PFSK-1 (cell line): ENCODE measurements around the gene SLC36A2. TPM values are rescaled to one million over a fixed set of nuclear protein-coding genes. Genes with fewer than 3 reads are reported as not detected.

ENCODE experiments used
- FOXP2 ChIP-seq: optimal IDR thresholded peaks from 2 replicates; pipeline ENCODE3; 2011; ENCODE audit warnings: borderline replicate concordance, control low read depth, inconsistent platforms; ENCODE audit not compliant: insufficient read depth; ENCODE audit errors: extremely low read length, extremely low read depth
- POLR2AphosphoS5 ChIP-seq: IDR thresholded peaks from 2 replicates; pipeline ENCODE4 v1.6.1; 2012; ENCODE audit warnings: low read depth, mild to moderate bottlenecking, control low read depth, low read length, moderate library complexity
- SIN3A ChIP-seq: IDR thresholded peaks from 2 replicates; pipeline ENCODE4 v1.6.1; 2012; ENCODE audit warnings: mild to moderate bottlenecking, low read length, moderate library complexity, borderline replicate concordance; ENCODE audit not compliant: insufficient read depth
- TAF1 ChIP-seq: IDR thresholded peaks from 2 replicates; pipeline ENCODE4 v1.6.1; 2012; ENCODE audit warnings: low read length, control low read depth, borderline replicate concordance; ENCODE audit not compliant: insufficient read depth
- polyA plus RNA-seq: library from polyadenylated mRNA; unstranded; fragments of >200 nt; gene quantifications from one replicate; pipeline ENCODE4 v1.2.1, GENCODE V29; 2012; ENCODE audit warnings: low read depth, missing spikeins; ENCODE audit not compliant: insufficient read length
- TF ChIP-seq, protein P1 (sequence below), 2 experiments: IDR thresholded peaks; 2 replicates each; pipeline versions ENCODE4 v1.6.1 to v1.8.0; 2011 to 2012; ENCODE audit warnings: low read depth in 2 of 2, low read length in 2 of 2, control low read depth in 1 of 2, inconsistent platforms in 1 of 2, mild to moderate bottlenecking in 1 of 2, moderate library complexity in 1 of 2; ENCODE audit not compliant: insufficient read depth in 1 of 2

Gene SLC36A2
- not detected for polyA plus RNA-seq

DNA sequence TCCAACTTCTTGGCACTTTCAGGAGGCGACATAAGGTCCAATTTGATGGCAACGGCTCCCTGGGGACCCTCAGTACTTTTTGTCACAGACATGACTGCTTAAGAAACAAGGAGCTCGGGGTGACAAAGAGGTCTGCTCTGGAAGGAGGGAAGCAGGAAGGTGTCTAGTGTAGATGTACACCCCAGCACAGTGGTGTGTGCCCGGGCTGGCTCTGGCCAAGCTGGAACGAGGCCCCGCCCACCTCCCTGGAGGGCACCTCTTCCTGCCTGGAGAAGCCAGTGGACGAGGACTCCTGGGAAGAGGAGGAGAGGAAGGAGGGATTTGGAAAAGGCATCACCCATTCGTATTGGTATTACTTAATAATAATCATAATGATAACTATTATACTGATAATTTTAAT lies at the start of gene SLC36A2:
Gene SLC36A2, minus strand, starts transcription at position 191 of the 400 bp plus-strand sequence. Its CDS starts 99 bp downstream, at position 92.
- TF ChIP-seq, protein P1, sequence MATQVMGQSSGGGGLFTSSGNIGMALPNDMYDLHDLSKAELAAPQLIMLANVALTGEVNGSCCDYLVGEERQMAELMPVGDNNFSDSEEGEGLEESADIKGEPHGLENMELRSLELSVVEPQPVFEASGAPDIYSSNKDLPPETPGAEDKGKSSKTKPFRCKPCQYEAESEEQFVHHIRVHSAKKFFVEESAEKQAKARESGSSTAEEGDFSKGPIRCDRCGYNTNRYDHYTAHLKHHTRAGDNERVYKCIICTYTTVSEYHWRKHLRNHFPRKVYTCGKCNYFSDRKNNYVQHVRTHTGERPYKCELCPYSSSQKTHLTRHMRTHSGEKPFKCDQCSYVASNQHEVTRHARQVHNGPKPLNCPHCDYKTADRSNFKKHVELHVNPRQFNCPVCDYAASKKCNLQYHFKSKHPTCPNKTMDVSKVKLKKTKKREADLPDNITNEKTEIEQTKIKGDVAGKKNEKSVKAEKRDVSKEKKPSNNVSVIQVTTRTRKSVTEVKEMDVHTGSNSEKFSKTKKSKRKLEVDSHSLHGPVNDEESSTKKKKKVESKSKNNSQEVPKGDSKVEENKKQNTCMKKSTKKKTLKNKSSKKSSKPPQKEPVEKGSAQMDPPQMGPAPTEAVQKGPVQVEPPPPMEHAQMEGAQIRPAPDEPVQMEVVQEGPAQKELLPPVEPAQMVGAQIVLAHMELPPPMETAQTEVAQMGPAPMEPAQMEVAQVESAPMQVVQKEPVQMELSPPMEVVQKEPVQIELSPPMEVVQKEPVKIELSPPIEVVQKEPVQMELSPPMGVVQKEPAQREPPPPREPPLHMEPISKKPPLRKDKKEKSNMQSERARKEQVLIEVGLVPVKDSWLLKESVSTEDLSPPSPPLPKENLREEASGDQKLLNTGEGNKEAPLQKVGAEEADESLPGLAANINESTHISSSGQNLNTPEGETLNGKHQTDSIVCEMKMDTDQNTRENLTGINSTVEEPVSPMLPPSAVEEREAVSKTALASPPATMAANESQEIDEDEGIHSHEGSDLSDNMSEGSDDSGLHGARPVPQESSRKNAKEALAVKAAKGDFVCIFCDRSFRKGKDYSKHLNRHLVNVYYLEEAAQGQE (IDR thresholded peaks at IDR 0.05; ENCODE audit: insufficient read depth in 1 of 2, low read depth in 2 of 2, low read length in 2 of 2): no peak
- no peak for TF ChIP-seq FOXP2
- TF ChIP-seq SIN3A: no peak
- no peak for TF ChIP-seq POLR2AphosphoS5
- TF ChIP-seq TAF1: no peak

DNA sequence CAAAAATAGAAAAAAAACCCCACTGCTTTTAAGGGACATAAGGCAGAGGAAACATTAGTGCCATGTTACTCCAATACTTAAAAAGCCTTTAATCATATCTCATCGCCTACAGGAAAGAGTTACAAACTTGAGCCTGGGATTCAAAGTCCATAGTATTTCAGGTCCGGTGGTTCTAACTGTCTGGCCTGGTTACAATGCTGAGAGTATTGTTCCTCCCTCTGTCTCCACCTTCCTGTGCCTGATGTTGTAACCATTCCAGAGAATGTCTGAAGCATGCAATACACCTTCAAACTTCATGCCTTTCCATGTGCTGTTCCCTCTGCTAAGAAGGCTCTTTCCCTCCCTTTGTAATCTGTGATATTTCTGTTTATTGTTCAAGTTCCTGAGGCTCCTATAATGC lies 41.6 kb upstream of the SLC36A2 start:
- TF ChIP-seq TAF1 (no peak), POLR2AphosphoS5 (no peak), SIN3A (no peak), FOXP2 (no peak)
- TF ChIP-seq, protein P1 (IDR thresholded peaks at IDR 0.05; ENCODE audit: insufficient read depth in 1 of 2, low read depth in 2 of 2, low read length in 2 of 2): no peak

DNA sequence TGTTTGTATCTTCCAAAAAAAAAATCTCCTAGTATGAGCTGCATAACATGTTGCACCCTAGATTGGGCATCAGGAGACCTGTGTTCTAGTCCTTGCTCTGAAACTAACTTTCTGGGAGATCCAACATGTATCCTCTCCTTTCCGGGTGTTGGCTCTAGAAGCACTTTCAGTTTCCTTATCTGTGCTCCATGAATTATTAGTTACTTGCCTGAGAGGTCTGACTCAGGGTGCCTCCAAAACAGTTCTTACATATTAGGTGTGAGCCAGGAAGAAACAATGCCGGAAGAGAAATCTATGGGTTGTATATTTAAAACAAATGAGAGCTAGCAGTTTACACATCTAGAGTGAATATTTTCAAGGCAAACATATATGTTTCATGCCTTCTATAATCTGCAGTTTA lies 36.7 kb upstream of the SLC36A2 start:
- TF ChIP-seq TAF1 (no peak), FOXP2 (no peak), POLR2AphosphoS5 (no peak), SIN3A (no peak)
- TF ChIP-seq, protein P1 (IDR thresholded peaks at IDR 0.05; ENCODE audit: insufficient read depth in 1 of 2, low read depth in 2 of 2, low read length in 2 of 2): no peak

DNA sequence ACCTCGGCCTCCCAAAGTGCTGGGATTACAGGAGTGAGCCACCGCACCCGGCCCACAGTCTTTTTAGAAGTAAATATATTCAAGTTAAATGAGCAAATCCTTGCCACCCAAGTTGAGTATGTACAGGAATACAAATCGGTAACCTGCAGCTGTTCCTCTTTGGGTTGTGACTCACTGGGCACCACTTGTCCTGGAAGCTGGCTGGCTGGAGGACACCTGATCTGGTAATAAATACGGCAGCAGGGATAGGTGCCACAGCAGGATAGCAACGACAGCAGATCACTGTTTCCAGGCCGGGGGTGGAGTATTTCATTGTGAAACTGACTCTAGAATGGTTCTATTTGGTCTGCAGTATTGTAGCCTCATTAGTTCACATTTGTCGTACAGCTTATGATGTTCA lies 35.7 kb upstream of the SLC36A2 start:
- TF ChIP-seq FOXP2 (no peak), POLR2AphosphoS5 (no peak), TAF1 (no peak), SIN3A (no peak)
- TF ChIP-seq, protein P1 (IDR thresholded peaks at IDR 0.05; ENCODE audit: insufficient read depth in 1 of 2, low read depth in 2 of 2, low read length in 2 of 2): no peak

DNA sequence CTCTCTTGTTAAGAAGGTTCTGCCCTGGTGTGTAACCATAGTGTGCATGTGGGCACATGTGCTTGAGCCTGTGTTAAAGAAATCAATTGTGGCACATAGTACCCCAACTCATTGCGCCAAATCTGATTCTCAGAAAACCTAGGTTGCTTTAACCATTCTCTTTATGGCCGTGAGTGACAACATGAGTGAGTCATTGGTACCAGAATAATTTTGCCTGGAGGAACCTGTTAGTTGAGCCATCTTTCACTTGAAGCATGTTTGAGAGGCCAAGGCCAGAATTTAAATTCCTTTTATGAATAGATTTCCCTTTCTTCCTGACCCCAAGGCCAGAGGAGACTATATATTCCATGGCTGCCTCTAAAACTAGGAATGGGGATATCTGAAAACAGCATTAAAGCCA lies 35.2 kb upstream of the SLC36A2 start:
- TF ChIP-seq SIN3A (no peak), POLR2AphosphoS5 (no peak), FOXP2 (no peak), TAF1 (no peak)
- TF ChIP-seq, protein P1 (IDR thresholded peaks at IDR 0.05; ENCODE audit: insufficient read depth in 1 of 2, low read depth in 2 of 2, low read length in 2 of 2): no peak
